Measurements from ENCODE around the gene MS4A15. TPM values are rescaled to one million over a fixed set of nuclear protein-coding genes. Genes with fewer than 3 reads are reported as not detected.

MS4A15 gene
- total RNA-seq, 4 donors from 2014 or later = not detected

GRCh38 chr11:60790726-60791125 lies 34.1 kb downstream of the MS4A15 start:
- Histone ChIP-seq H3K36me3 (no peaks in the 10 kb centered on the region), H3K27ac (no peak overlapping the region), H3K4me1 (peaks cover 2 to 20% (median 9%) of the 10 kb centered on the region in 3 donors), H3K27me3 (no peaks in the 10 kb centered on the region), H3K4me3 (no peak overlapping the region), H3K9me3 (no peaks in the 10 kb centered on the region)
- 100% methylated on average over 1 of the region's 3 CpGs; no CpG with 5 or more reads in 1 of the 2 donors for WGBS, 2 donors (ENCODE audit: low coverage in 1 of 2)
- no peak for TF ChIP-seq POLR2AphosphoS5 (IDR thresholded peaks at IDR 0.05)
- TF ChIP-seq POLR2A (IDR thresholded peaks at IDR 0.05) = no peak
- TF ChIP-seq CTCF (IDR thresholded peaks at IDR 0.05) = no peak
- no peak for TF ChIP-seq EP300 (IDR thresholded peaks at IDR 0.05)
- no peak for ATAC-seq

DNA sequence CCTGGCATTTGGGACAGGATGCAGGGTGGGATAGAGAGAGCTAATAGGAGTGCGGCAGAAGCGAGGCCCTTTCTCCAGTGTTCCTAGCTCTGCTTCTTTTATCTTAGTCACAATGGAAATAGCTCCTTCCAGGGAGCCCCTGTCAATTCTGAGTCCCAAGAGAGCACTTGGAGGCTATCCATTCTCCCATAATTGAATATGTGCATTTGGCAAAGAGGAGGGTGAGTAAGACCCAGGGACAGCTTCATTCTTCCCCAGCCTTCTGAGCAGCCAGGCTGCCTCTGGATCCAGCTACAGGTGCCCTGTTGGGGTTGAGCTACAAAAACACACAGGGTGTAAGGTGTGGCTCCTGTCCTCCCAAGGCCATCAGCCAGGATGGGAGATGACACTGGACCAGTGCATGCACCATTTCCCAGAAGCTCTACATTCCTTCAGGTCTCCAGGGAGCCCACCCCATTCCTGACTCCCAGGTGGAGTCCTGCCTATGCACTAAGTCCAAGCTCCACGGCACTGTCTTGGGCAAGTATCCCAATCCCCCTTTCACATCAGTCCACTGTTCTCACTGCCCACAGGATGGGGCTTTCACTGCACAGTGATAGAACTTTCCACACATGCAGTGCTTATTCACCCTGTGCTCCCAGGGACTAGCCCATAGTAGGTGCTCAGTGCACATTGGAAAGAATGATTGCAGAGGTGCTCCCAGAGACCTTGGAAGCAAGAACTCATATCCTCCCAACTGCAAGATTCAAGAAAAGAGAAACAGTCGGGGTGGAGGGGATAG lies 34.7 kb downstream of the MS4A15 start:
- WGBS, 2 donors (ENCODE audit: low coverage in 1 of 2) = 100% methylated on average over 1 of the region's 4 CpGs; no CpG with 5 or more reads in 1 of the 2 donors
- Histone ChIP-seq H3K9me3 (no peaks in the 10 kb centered on the region), H3K36me3 (no peaks in the 10 kb centered on the region), H3K4me3 (no peak overlapping the region), H3K4me1 (peaks cover 2 to 14% (median 9%) of the 10 kb centered on the region in 3 donors), H3K27ac (no peak overlapping the region), H3K27me3 (no peaks in the 10 kb centered on the region)
- ATAC-seq = no peak
- TF ChIP-seq POLR2A (IDR thresholded peaks at IDR 0.05) (no peak), EP300 (IDR thresholded peaks at IDR 0.05) (no peak), POLR2AphosphoS5 (IDR thresholded peaks at IDR 0.05) (no peak), CTCF (IDR thresholded peaks at IDR 0.05) (no peak)

- TF ChIP-seq EP300 (IDR thresholded peaks at IDR 0.05) = no peak
- no peak for TF ChIP-seq CTCF (IDR thresholded peaks at IDR 0.05)
- no peak for TF ChIP-seq POLR2A (IDR thresholded peaks at IDR 0.05)
- TF ChIP-seq POLR2AphosphoS5 (IDR thresholded peaks at IDR 0.05) = no peak
- no peak for ATAC-seq
- 79 to 96% methylated on average over 3 of the region's 3 CpGs for WGBS, 2 donors (ENCODE audit: low coverage in 1 of 2)
Measured at GRCh38 chr11:60792521-60792920, 35.9 kb downstream of the MS4A15 start.

GRCh38 chr11:60795291-60795690 lies 38.6 kb downstream of the MS4A15 start:
- H3K4me1 ChIP-seq = no peaks in the 10 kb centered on the region
- H3K27me3 ChIP-seq = peaks cover 7% of the 10 kb centered on the region
- ATAC-seq = no peak
- no peak for TF ChIP-seq CTCF (IDR thresholded peaks at IDR 0.05)
- no peak for TF ChIP-seq EP300 (IDR thresholded peaks at IDR 0.05)
- TF ChIP-seq POLR2AphosphoS5 (IDR thresholded peaks at IDR 0.05) = no peak
- no peak for TF ChIP-seq POLR2A (IDR thresholded peaks at IDR 0.05)
- 83% methylated on average over 2 of the region's 6 CpGs; no CpG with 5 or more reads in 1 of the 2 donors for WGBS, 2 donors (ENCODE audit: low coverage in 1 of 2)
- H3K9me3 ChIP-seq = no peaks in the 10 kb centered on the region
- no peaks in the 10 kb centered on the region for H3K36me3 ChIP-seq
- H3K4me3 ChIP-seq = no peak overlapping the region
- no peak overlapping the region for H3K27ac ChIP-seq

More at GRCh38 chr11:60792521-60792920, 35.9 kb downstream of the MS4A15 start:
- Histone ChIP-seq H3K27ac (no peak overlapping the region), H3K27me3 (no peaks in the 10 kb centered on the region), H3K4me3 (no peak overlapping the region), H3K36me3 (no peaks in the 10 kb centered on the region), H3K9me3 (no peaks in the 10 kb centered on the region), H3K4me1 (peaks cover 0 to 2% (median 1%) of the 10 kb centered on the region in 3 donors)

Measured in gastroesophageal sphincter (tissue), 4 donors.